Measurements from ENCODE around the gene PSMD9.

PSMD9 gene

GRCh38 chr12:121957861-121958515 lies 69.4 kb downstream of the PSMD9 start:
- no peak for DNase-seq

GRCh38 chr12:121958541-121959240 lies 70.1 kb downstream of the PSMD9 start:
- no peak for DNase-seq

DNA sequence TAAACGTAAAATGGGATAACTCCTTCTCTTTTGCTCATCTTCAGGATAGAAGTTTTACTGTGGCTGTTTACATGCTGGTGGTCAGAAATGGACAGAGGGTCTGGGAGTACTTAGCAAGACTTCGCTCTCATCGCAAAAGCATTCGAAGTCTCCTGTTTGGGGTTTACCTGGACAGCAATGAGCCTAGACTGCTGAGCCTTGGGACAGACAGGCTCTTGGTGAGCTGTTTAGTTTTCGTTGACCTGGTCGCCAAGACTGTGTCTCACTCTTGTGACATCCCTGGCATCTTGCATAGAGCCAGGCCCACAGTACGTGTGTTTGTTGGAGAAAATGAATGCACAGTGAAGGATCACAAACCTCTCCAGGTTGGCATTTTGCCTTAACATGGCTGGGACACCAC lies 72.0 kb downstream of the PSMD9 start:
- DNase-seq = no peak

GRCh38 chr12:121961195-121961879 lies 72.7 kb downstream of the PSMD9 start:
- DNase-seq = no peak

DNA sequence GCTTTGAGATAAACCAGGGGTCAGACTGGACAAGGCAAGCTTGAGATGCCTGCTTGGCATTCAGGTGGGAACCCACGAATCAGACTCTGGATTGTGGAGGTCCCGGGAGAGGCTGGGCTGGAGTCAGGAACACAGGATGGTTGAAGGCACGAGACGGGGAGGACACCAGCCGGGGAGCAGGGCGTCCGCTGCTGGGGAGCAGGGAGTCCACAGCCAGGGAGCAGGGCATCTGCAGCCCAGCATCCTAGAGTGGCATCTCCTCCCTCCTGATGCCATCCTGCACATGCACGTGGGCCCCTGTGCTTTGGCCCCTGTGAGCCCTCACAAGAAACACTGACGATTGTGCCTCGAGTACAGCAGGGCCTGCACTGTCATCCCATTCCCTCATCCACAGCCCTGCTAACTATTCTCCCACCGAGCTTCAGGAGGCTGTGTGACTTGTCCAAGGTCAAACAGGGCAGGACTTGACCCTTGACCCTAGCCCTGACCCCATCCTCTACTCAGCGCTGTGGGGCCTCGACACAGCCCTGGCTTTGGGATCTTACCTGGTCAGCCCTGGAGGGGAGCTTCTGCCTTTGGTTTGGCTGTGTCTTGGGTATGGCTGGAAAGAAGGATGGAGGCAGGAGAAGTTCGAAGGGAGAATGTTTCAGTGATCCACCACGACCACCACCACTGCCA lies 74.9 kb downstream of the PSMD9 start:
- no peak for DNase-seq

DNA sequence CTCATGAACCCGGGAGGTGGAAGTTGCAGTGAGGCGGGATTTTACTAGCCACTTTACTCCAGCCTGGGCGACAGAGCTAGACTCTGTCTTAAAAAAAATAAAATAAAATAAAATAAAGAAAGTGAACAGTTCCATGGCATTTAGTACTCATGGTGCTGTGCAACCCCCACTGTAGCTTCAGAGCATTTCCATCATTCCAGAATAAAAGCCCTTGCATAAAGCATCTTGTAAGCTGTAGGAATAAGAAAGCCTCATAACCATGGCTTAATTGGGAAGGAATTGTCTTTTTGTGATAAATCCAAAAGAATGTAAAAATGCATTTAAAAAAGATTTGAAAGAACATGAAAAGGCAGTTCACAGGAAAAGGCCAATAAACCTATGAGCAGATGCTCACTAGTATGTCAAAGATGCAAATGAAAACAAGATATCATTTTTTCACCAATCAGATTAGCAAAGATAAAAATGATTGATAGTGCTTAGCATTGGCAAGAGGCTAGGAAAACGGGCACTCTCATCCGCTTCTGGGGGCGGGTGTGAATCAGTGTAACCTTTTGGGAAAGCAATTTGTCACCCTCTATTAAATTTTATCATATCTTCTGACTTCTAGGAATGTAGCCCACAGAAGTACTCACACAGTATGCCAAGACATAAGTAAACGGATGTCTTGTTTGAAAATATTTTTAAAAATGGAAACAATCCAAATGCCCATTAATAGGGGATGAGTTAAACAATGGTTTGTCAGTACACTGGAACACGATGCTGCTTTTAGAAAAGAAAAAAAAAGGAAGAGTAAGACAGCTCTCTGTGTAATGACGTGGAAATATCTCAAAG lies 76.4 kb downstream of the PSMD9 start:
- no peak for DNase-seq

- no peak for DNase-seq
Observed at GRCh38 chr12:121966959-121967358, 78.4 kb downstream of the PSMD9 start.
